HCT116 (cell line): ENCODE results near the gene COL23A1. TPM values are rescaled to one million over a fixed set of nuclear protein-coding genes. Genes with fewer than 3 reads are reported as not detected.
A peak's percentile ranks its signal among the peaks of the same experiment; 100 is the strongest.

Source experiments
- ATAC-seq: fragments of 200-7000 bp; cut with Tn5 transposase; 2 replicates; pipeline ENCODE4 v1.9.1; 2020; ENCODE audit warnings: mild to moderate bottlenecking, moderate library complexity
- BruUV-seq: library from RNA; stranded (reverse); fragments of 400-500 nt; replicated peaks from 2 replicates; lab custom pipeline; 2021; lab: Mats Ljungman, UMichigan
- CTCF ChIA-PET: fragments of 300-600 bp; sonication (Branson Sonifier 250); formaldehyde crosslinking; loops from one replicate; lab custom pipeline; 2021; ENCODE audit warnings: antibody characterized with exemption; lab: Charles Lee
- POLR2A ChIA-PET: fragments of 300-600, 350-600 bp; sonication (Branson Sonifier 250); formaldehyde crosslinking; loops from one replicate; lab custom pipeline; 2021; ENCODE audit warnings: antibody characterized with exemption; lab: Charles Lee
- RAD21 ChIA-PET, 2 experiments: fragments of 300-600 bp; sonication (Branson Sonifier 250); formaldehyde crosslinking; loops; one replicate each; lab custom pipeline; 2023; ENCODE audit warnings: low total read pairs in 2 of 2; ENCODE audit not compliant: uncharacterized antibody in 2 of 2, unreplicated experiment in 2 of 2, low non-redundant PET in 1 of 2; lab: Charles Lee
- DNase-seq: peaks from one replicate; pipeline ENCODE4 v3.0.0-alpha.2; 2010; ENCODE audit warnings: low read depth, low spot score
- H2AFZ ChIP-seq: fragments of 200-600 bp; shearing (Covaris generic), sonication (generic); 2 replicates; pipeline ENCODE4 v1.6.1; 2017; ENCODE audit warnings: low read depth, mixed run types, mixed read lengths, antibody characterized with exemption, low read length; ENCODE audit not compliant: poor library complexity, severe bottlenecking
- H3K27ac ChIP-seq: 2 replicates; pipeline ENCODE4 v1.5.1; 2012; ENCODE audit warnings: low read depth, low read length
- H3K27me3 ChIP-seq: fragments of 200-600 bp; sonication (generic); 2 replicates; pipeline ENCODE4 v1.6.1; 2016; ENCODE audit warnings: mixed run types, low read length, mixed read lengths; ENCODE audit not compliant: insufficient read depth
- H3K36me3 ChIP-seq, 2 experiments: fragments of 200-500 bp in 1 of 2; fragments of 200-600 bp in 1 of 2; sonication (Bioruptor generic) in 1 of 2; sonication (generic) in 1 of 2; 2 replicates each; pipeline versions ENCODE4 v1.5.1 to v1.6.1; 2014 to 2016; ENCODE audit warnings: low read length in 2 of 2, inconsistent platforms in 1 of 2, mixed read lengths in 1 of 2, mixed run types in 1 of 2; ENCODE audit not compliant: insufficient read depth in 2 of 2, control insufficient read depth in 1 of 2
- H3K4me1 ChIP-seq, 2 experiments: fragments of 200-600 bp in 1 of 2; sonication (generic) in 1 of 2; 2 replicates each; pipeline versions ENCODE4 v1.5.1 to v1.6.1; 2012 to 2017; ENCODE audit warnings: low read length in 2 of 2, inconsistent platforms in 1 of 2, mild to moderate bottlenecking in 1 of 2, mixed read lengths in 1 of 2, mixed run types in 1 of 2, moderate library complexity in 1 of 2; ENCODE audit not compliant: insufficient read depth in 2 of 2, control insufficient read depth in 1 of 2
- H3K4me2 ChIP-seq: fragments of 200-600 bp; sonication (generic); 2 replicates; pipeline ENCODE4 v1.6.1; 2017; ENCODE audit warnings: mixed run types, low read length, mixed read lengths
- H3K4me3 ChIP-seq, 2 experiments: fragments of 200-600 bp in 1 of 2; sonication (generic) in 1 of 2; replicated peaks in 1 of 2; 2 replicates each; pipeline ENCODE4 v1.5.1; 2011 to 2016; ENCODE audit warnings: low read length in 2 of 2, control low read depth in 1 of 2, low read depth in 1 of 2, mild to moderate bottlenecking in 1 of 2, mixed read lengths in 1 of 2, mixed run types in 1 of 2
- H3K79me2 ChIP-seq: fragments of 200-600 bp; sonication (generic); 2 replicates; pipeline ENCODE4 v1.6.1; 2017; ENCODE audit warnings: mild to moderate bottlenecking, mixed run types, low read length, moderate library complexity, mixed read lengths; ENCODE audit not compliant: insufficient read depth
- H3K9ac ChIP-seq: fragments of 200-600 bp; sonication (generic); 2 replicates; pipeline ENCODE4 v1.6.1; 2016; ENCODE audit warnings: low read length, mixed read lengths
- H3K9me2 ChIP-seq: fragments of 200-600 bp; sonication (generic), shearing (Covaris generic); 2 replicates; pipeline ENCODE4 v1.6.1; 2017; ENCODE audit warnings: mixed run types, mild to moderate bottlenecking, moderate library complexity; ENCODE audit not compliant: insufficient read depth
- H3K9me3 ChIP-seq, 2 experiments: fragments of 200-500 bp in 1 of 2; fragments of 200-600 bp in 1 of 2; sonication (Bioruptor generic) in 1 of 2; sonication (generic) in 1 of 2; 2 replicates each; pipeline ENCODE4 v1.6.1; 2014 to 2017; ENCODE audit warnings: low read length in 2 of 2, mixed read lengths in 2 of 2, inconsistent platforms in 1 of 2, low read depth in 1 of 2, mild to moderate bottlenecking in 1 of 2, mixed run types in 1 of 2, moderate library complexity in 1 of 2; ENCODE audit not compliant: control insufficient read depth in 1 of 2, insufficient read depth in 1 of 2
- H4K20me1 ChIP-seq: fragments of 200-600 bp; sonication (generic), shearing (Covaris generic); 2 replicates; pipeline ENCODE4 v1.6.1; 2017; ENCODE audit warnings: mixed run types, mild to moderate bottlenecking, moderate library complexity; ENCODE audit not compliant: insufficient read depth
- CBX3 ChIP-seq: IDR thresholded peaks from 2 replicates; pipeline ENCODE4 v1.6.1; 2012; ENCODE audit warnings: low read depth
- CTCF ChIP-seq, 3 experiments: fragments of 200-600 bp in 1 of 3; sonication (generic) in 1 of 3; IDR thresholded peaks in 2 of 3; conservative IDR thresholded peaks in 1 of 3; 2 replicates each; pipeline ENCODE4 v1.5.1; 2012 to 2017; ENCODE audit warnings: low read depth in 2 of 3, low read length in 2 of 3, antibody characterized with exemption in 1 of 3, borderline replicate concordance in 1 of 3, control low read depth in 1 of 3, mild to moderate bottlenecking in 1 of 3, mixed read lengths in 1 of 3, mixed run types in 1 of 3, moderate library complexity in 1 of 3; ENCODE audit not compliant: insufficient read depth in 1 of 3
- EZH2 ChIP-seq: fragments of 200-600 bp; sonication (generic); IDR thresholded peaks from 2 replicates; pipeline ENCODE4 v1.6.1; 2017; ENCODE audit warnings: antibody characterized with exemption, mixed run types
- EZH2phosphoT487 ChIP-seq: fragments of 200-600 bp; IDR thresholded peaks from 2 replicates; pipeline ENCODE4 v1.6.1; 2018; ENCODE audit warnings: antibody characterized with exemption, borderline replicate concordance
- MAX ChIP-seq: IDR thresholded peaks from 2 replicates; pipeline ENCODE4 v1.6.1; 2012
- POLR2AphosphoS5 ChIP-seq: IDR thresholded peaks from 2 replicates; pipeline ENCODE4 v1.6.1; 2011; ENCODE audit warnings: mild to moderate bottlenecking, low read depth, low read length, moderate library complexity
- RAD21 ChIP-seq: IDR thresholded peaks from 2 replicates; pipeline ENCODE4 v1.6.1; 2012; ENCODE audit warnings: low read depth, mild to moderate bottlenecking
- SIN3A ChIP-seq: IDR thresholded peaks from 2 replicates; pipeline ENCODE4 v1.6.1; 2012; ENCODE audit warnings: low read depth
- SP1 ChIP-seq: IDR thresholded peaks from 2 replicates; pipeline ENCODE4 v1.6.1; 2012; ENCODE audit warnings: low read depth
- SRF ChIP-seq: IDR thresholded peaks from 2 replicates; pipeline ENCODE4 v1.6.1; 2012; ENCODE audit warnings: low read depth
- intact Hi-C: fragments of 100-400 bp; cut with micrococcal nuclease; formaldehyde crosslinking; loops from 2 replicates; pipeline ENCODE4 v1.10.0; 2022
- total RNA-seq: library from RNA; stranded (reverse); gene quantifications from one replicate; pipeline ENCODE4 v1.2.1, GENCODE V29; 2021; ENCODE audit not compliant: unreplicated experiment
- TF ChIP-seq, protein P1 (sequence below): IDR thresholded peaks from 2 replicates; pipeline ENCODE4 v1.6.1; 2011; ENCODE audit warnings: mild to moderate bottlenecking, low read length, moderate library complexity; ENCODE audit not compliant: insufficient replicate concordance; ENCODE audit errors: extremely low read depth
- TF ChIP-seq, protein P2 (sequence below): IDR thresholded peaks from 2 replicates; pipeline ENCODE4 v1.6.1; 2012; ENCODE audit warnings: low read depth

COL23A1 gene
- total RNA-seq, 1 experiment from 2014 or later = not detected

DNA sequence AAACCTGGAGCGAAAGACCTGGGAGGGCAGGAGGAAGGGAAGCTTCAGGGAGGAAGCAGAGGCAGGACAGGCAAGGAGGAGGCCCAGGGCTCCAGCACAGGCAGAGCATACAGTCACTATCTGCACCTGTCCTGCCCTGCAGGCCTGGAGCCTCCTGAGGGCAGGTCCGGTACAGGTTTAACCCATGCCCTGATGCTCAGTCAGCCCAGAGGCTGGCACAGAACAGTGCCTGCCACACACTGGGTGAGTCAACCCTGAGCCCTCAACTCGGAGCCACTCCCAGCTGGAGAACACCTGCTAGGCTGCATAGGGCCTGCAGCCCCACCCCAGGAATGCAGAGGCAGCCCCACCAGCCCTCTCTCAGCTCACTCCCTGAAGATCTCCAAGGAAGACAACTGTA lies 196.1 kb downstream of the COL23A1 start:
- peaks cover 12% of the 10 kb centered on the region for H3K27me3 ChIP-seq

More for the DNA sequence above, 196.1 kb downstream of the COL23A1 start:
- no peaks in the 10 kb centered on the region for H3K79me2 ChIP-seq
- no peaks in the 10 kb centered on the region for H3K36me3 ChIP-seq
- TF ChIP-seq SRF = no peak
- TF ChIP-seq SIN3A = no peak
- TF ChIP-seq, protein P1, sequence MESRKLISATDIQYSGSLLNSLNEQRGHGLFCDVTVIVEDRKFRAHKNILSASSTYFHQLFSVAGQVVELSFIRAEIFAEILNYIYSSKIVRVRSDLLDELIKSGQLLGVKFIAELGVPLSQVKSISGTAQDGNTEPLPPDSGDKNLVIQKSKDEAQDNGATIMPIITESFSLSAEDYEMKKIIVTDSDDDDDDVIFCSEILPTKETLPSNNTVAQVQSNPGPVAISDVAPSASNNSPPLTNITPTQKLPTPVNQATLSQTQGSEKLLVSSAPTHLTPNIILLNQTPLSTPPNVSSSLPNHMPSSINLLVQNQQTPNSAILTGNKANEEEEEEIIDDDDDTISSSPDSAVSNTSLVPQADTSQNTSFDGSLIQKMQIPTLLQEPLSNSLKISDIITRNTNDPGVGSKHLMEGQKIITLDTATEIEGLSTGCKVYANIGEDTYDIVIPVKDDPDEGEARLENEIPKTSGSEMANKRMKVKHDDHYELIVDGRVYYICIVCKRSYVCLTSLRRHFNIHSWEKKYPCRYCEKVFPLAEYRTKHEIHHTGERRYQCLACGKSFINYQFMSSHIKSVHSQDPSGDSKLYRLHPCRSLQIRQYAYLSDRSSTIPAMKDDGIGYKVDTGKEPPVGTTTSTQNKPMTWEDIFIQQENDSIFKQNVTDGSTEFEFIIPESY = no peak
- no peak for TF ChIP-seq SP1
- TF ChIP-seq CBX3 = no peak
- no peak for TF ChIP-seq MAX
- no peak for TF ChIP-seq POLR2AphosphoS5
- no peak for TF ChIP-seq RAD21
- TF ChIP-seq CTCF (IDR thresholded peaks at IDR 0.05 in 2 of 3, conservative IDR thresholded peaks at IDR 0.05 in 1 of 3; ENCODE audit: borderline replicate concordance in 1 of 3, insufficient read depth in 1 of 3, low read depth in 2 of 3, low read length in 2 of 3) = no peak
- TF ChIP-seq, protein P2, sequence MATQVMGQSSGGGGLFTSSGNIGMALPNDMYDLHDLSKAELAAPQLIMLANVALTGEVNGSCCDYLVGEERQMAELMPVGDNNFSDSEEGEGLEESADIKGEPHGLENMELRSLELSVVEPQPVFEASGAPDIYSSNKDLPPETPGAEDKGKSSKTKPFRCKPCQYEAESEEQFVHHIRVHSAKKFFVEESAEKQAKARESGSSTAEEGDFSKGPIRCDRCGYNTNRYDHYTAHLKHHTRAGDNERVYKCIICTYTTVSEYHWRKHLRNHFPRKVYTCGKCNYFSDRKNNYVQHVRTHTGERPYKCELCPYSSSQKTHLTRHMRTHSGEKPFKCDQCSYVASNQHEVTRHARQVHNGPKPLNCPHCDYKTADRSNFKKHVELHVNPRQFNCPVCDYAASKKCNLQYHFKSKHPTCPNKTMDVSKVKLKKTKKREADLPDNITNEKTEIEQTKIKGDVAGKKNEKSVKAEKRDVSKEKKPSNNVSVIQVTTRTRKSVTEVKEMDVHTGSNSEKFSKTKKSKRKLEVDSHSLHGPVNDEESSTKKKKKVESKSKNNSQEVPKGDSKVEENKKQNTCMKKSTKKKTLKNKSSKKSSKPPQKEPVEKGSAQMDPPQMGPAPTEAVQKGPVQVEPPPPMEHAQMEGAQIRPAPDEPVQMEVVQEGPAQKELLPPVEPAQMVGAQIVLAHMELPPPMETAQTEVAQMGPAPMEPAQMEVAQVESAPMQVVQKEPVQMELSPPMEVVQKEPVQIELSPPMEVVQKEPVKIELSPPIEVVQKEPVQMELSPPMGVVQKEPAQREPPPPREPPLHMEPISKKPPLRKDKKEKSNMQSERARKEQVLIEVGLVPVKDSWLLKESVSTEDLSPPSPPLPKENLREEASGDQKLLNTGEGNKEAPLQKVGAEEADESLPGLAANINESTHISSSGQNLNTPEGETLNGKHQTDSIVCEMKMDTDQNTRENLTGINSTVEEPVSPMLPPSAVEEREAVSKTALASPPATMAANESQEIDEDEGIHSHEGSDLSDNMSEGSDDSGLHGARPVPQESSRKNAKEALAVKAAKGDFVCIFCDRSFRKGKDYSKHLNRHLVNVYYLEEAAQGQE = no peak
- TF ChIP-seq EZH2phosphoT487 = no peak
- no peak for TF ChIP-seq EZH2
- intact Hi-C loops = no loop called here
- DNase-seq (no peak), ATAC-seq (peak; percentile 30; the same call in 1 of the 2 replicates)
- H3K4me3 ChIP-seq = no peak overlapping the region
- no peak overlapping the region for H3K4me2 ChIP-seq
- H3K9me3 ChIP-seq = no peaks in the 10 kb centered on the region
- H3K9ac ChIP-seq = no peak overlapping the region
- H4K20me1 ChIP-seq = no peaks in the 10 kb centered on the region
- ChIA-PET CTCF (no interaction called here), POLR2A (no interaction called here), RAD21 (no interaction called here)
- H3K27ac ChIP-seq = no peak overlapping the region
- no peaks in the 10 kb centered on the region for H3K4me1 ChIP-seq
- no TSS peak for BruUV-seq
- H3K9me2 ChIP-seq = no peaks in the 10 kb centered on the region
- no peak overlapping the region for H2AFZ ChIP-seq
